Activated CD4-positive, alpha-beta T cell treated with anti-CD3 and anti-CD28 coated beads, Interleukin-2, amount 50 U/mL, for 1 hour (primary cell): ENCODE results near the gene ZNF32.
"Not testable (repeated sequence)": the region's sequence is repeated elsewhere in the genome, so short reads cannot be mapped to it uniquely, and the experiment has no call there.

Experiments
- DNase-seq: peaks from one replicate; pipeline ENCODE4 v3.0.0-alpha.2; 2020

The ZNF32 gene

GRCh38 chr10:43627942-43628341, 20.7 kb downstream of the ZNF32 start:
- DNase-seq = no peak

GRCh38 chr10:43623351-43623750, 25.3 kb downstream of the ZNF32 start:
- DNase-seq = no peak

- no peak for DNase-seq
Measured at GRCh38 chr10:43622038-43622437, 26.6 kb downstream of the ZNF32 start.

- DNase-seq = no peak
Measured at GRCh38 chr10:43619368-43619767, 29.3 kb downstream of the ZNF32 start.

GRCh38 chr10:43616697-43617370, 31.8 kb downstream of the ZNF32 start:
- DNase-seq = no peak

GRCh38 chr10:43610636-43611035, 38.0 kb downstream of the ZNF32 start:
- no peak for DNase-seq

- no peak for DNase-seq
Measured at GRCh38 chr10:43607199-43607573, 41.5 kb downstream of the ZNF32 start.

GRCh38 chr10:43606323-43607198, 42.1 kb downstream of the ZNF32 start, which contains the start of gene ZNF485:
ZNF485 (plus strand) TSS chr10:43606438; CDS start chr10:43607051, 613 bp downstream.
- DNase-seq = peak; percentile 50

- DNase-seq = no peak
Measured at GRCh38 chr10:43605850-43606322, 42.8 kb downstream of the ZNF32 start.

GRCh38 chr10:43601576-43601975, 47.1 kb downstream of the ZNF32 start:
- DNase-seq = not testable (repeated sequence)

- no peak for DNase-seq
Measured at GRCh38 chr10:43599333-43599732, 49.3 kb downstream of the ZNF32 start.

- DNase-seq = no peak
Measured at GRCh38 chr10:43598446-43598845, 50.2 kb downstream of the ZNF32 start.

- DNase-seq = no peak
Measured at GRCh38 chr10:43596546-43596945, 52.1 kb downstream of the ZNF32 start.

GRCh38 chr10:43595739-43596298, 52.9 kb downstream of the ZNF32 start:
- DNase-seq = no peak

- no peak for DNase-seq
Measured at GRCh38 chr10:43594944-43595589, 53.6 kb downstream of the ZNF32 start.
